Measurements from ENCODE around the gene SPA17. TPM values are rescaled to one million over a fixed set of nuclear protein-coding genes. Genes with fewer than 3 reads are reported as not detected.

SPA17 gene
- total RNA-seq, 1 donor from 2014 or later: 67.2 TPM

DNA sequence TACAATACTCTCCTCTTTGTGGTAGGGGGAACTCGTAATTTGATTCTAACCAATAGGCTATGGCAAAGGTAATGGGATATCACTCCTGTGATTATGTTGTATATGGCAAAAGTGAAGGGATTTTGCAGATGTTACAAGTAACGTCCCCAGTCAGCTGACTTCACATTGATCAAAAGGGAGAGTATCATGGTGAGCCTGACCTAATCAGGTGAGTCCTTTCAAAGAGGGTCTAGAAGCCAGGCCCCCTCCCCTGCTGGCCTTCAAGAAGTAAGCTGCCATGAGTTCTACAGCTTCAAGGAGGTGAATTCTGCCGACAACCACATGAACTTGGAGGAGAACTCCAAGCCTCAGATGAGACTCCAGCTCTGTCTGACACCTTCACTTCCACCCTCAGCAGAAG, 31.1 kb upstream of the SPA17 start:
- no peaks in the 10 kb centered on the region for H4K20me1 ChIP-seq (ENCODE audit: low read depth)
- no peak overlapping the region for H3K27ac Mint-ChIP-seq
- no peaks in the 10 kb centered on the region for H3K27me3 ChIP-seq
- no peak overlapping the region for H3K27ac ChIP-seq
- TF ChIP-seq EZH2 (IDR thresholded peaks at IDR 0.05) (no peak), EZH2phosphoT487 (IDR thresholded peaks at IDR 0.05) (no peak)
- TF ChIP-seq, protein P1, sequence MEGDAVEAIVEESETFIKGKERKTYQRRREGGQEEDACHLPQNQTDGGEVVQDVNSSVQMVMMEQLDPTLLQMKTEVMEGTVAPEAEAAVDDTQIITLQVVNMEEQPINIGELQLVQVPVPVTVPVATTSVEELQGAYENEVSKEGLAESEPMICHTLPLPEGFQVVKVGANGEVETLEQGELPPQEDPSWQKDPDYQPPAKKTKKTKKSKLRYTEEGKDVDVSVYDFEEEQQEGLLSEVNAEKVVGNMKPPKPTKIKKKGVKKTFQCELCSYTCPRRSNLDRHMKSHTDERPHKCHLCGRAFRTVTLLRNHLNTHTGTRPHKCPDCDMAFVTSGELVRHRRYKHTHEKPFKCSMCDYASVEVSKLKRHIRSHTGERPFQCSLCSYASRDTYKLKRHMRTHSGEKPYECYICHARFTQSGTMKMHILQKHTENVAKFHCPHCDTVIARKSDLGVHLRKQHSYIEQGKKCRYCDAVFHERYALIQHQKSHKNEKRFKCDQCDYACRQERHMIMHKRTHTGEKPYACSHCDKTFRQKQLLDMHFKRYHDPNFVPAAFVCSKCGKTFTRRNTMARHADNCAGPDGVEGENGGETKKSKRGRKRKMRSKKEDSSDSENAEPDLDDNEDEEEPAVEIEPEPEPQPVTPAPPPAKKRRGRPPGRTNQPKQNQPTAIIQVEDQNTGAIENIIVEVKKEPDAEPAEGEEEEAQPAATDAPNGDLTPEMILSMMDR (IDR thresholded peaks at IDR 0.05): no peak
- no peaks in the 10 kb centered on the region for H3K9me3 ChIP-seq (ENCODE audit: low read depth)
- no peaks in the 10 kb centered on the region for H3F3A ChIP-seq (ENCODE audit: low read depth)
- no peaks in the 10 kb centered on the region for H3K79me2 ChIP-seq (ENCODE audit: low read depth)
- H3K4me3 ChIP-seq: no peak overlapping the region
- H3K9ac ChIP-seq: no peak overlapping the region
- H2AFZ ChIP-seq (replicated peaks): no peak overlapping the region
- DNase-seq (ENCODE audit: low spot score): no peak
- no peaks in the 10 kb centered on the region for H3K36me3 ChIP-seq
- no peak overlapping the region for H3K4me2 ChIP-seq
- no peak overlapping the region for H3K4me3 Mint-ChIP-seq
- H3K4me1 ChIP-seq: peaks cover 3% of the 10 kb centered on the region
- no peaks in the 10 kb centered on the region for H3K9me3 Mint-ChIP-seq
- peaks cover 4% of the 10 kb centered on the region for H3K4me1 Mint-ChIP-seq
- H3K36me3 Mint-ChIP-seq: peaks cover 10% of the 10 kb centered on the region
- no peaks in the 10 kb centered on the region for H3K27me3 Mint-ChIP-seq (ENCODE audit: insufficient read depth, low read depth)

DNA sequence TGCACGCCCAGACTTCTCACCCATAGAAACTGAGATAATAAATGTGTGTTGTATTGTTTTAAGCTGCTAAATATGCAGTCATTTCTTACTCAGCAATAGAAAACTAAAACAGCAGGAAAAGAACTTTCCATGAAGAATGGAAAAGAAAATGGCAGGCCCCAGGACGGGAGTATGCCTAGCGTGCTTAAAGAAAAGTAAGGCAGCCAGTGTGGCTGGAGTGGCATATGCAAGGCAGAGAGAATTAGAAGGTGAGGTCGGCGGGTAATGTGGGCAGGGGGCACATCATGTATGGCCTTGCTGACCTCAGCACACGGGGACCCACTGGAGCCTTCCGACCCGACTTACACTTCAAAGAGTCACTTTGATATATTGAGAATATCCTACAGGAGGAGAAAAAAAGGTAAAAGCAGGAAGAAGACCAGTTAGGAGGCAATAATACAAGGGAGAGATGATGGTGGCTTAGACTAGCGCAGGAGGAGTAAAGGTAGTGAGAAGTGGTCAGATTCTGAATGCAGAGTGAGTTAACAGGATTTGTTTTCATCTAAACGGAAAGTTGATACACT, 30.6 kb upstream of the SPA17 start:
- Histone ChIP-seq H3K9ac (no peak overlapping the region), H3K27ac (no peak overlapping the region)

DNA sequence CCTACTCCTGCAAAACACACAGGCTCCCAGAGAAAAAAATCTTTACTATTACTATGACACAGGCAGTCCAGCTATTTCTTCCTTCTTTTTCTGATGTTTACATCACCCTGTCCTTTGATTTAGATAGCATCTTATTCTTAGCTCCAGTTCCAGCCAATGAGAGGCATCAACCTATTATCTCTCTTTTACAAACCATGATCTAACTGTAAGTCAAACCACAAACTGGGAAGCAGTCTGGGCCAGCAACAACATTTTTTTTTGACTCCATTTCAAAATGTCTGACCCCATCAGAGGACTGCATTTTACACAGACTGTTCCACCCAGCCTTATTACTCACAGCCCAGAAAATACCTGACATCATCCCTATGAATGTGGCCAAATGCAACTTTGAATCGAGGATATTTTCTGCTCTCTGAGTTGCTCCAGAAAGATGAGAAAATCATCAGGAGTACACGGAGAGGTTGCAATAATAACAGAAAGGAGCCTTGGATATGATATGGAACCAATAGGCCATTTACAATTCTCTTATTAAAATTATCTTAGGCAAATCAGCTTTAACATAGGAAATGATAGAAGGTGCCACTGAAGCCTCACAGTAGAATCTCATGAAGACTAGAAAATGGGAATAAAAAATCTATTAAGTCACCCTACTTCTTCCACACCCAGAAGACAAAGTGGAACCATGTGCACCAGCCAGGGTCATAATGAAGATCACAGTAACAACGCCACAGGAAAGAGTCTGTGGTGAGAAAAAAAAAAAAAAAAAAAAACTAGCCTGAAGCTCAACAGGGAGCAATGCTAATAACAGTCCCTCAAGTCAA, 29.9 kb upstream of the SPA17 start:
- no peaks in the 10 kb centered on the region for H3K9me3 Mint-ChIP-seq
- H3K4me3 Mint-ChIP-seq: no peak overlapping the region
- DNase-seq (ENCODE audit: low spot score): no peak
- no peak overlapping the region for H3K4me3 ChIP-seq
- no peaks in the 10 kb centered on the region for H3K36me3 ChIP-seq
- H3K9me3 ChIP-seq (ENCODE audit: low read depth): no peaks in the 10 kb centered on the region
- H4K20me1 ChIP-seq (ENCODE audit: low read depth): no peaks in the 10 kb centered on the region
- H3F3A ChIP-seq (ENCODE audit: low read depth): no peaks in the 10 kb centered on the region
- no peaks in the 10 kb centered on the region for H3K79me2 ChIP-seq (ENCODE audit: low read depth)
- no peaks in the 10 kb centered on the region for H3K27me3 Mint-ChIP-seq (ENCODE audit: insufficient read depth, low read depth)
- peaks cover 7% of the 10 kb centered on the region for H3K4me1 Mint-ChIP-seq
- H3K4me2 ChIP-seq: no peak overlapping the region
- TF ChIP-seq EZH2 (IDR thresholded peaks at IDR 0.05): no peak
- TF ChIP-seq, protein P1 (IDR thresholded peaks at IDR 0.05): no peak
- H3K27ac ChIP-seq: no peak overlapping the region
- no peaks in the 10 kb centered on the region for H3K27me3 ChIP-seq
- no peak overlapping the region for H3K9ac ChIP-seq
- no peak overlapping the region for H2AFZ ChIP-seq (replicated peaks)
- peaks cover 2% of the 10 kb centered on the region for H3K36me3 Mint-ChIP-seq
- H3K27ac Mint-ChIP-seq: no peak overlapping the region
- peaks cover 3% of the 10 kb centered on the region for H3K4me1 ChIP-seq

More for the DNA sequence above, 30.6 kb upstream of the SPA17 start:
- Mint-ChIP-seq H3K9me3 (no peaks in the 10 kb centered on the region), H3K36me3 (peaks cover 7% of the 10 kb centered on the region), H3K27me3 (ENCODE audit: insufficient read depth, low read depth) (no peaks in the 10 kb centered on the region), H3K4me1 (peaks cover 4% of the 10 kb centered on the region), H3K4me3 (no peak overlapping the region), H3K27ac (no peak overlapping the region)
- no peak overlapping the region for H3K4me2 ChIP-seq
- H3K79me2 ChIP-seq (ENCODE audit: low read depth): no peaks in the 10 kb centered on the region
- H2AFZ ChIP-seq (replicated peaks): no peak overlapping the region
- peaks cover 3% of the 10 kb centered on the region for H3K4me1 ChIP-seq
- no peak for TF ChIP-seq EZH2 (IDR thresholded peaks at IDR 0.05)
- no peak for TF ChIP-seq EZH2phosphoT487 (IDR thresholded peaks at IDR 0.05)
- TF ChIP-seq, protein P1 (IDR thresholded peaks at IDR 0.05): no peak
- no peaks in the 10 kb centered on the region for H3K9me3 ChIP-seq (ENCODE audit: low read depth)
- H4K20me1 ChIP-seq (ENCODE audit: low read depth): no peaks in the 10 kb centered on the region
- no peaks in the 10 kb centered on the region for H3K36me3 ChIP-seq
- no peak for DNase-seq (ENCODE audit: low spot score)
- no peaks in the 10 kb centered on the region for H3F3A ChIP-seq (ENCODE audit: low read depth)
- H3K4me3 ChIP-seq: no peak overlapping the region
- no peaks in the 10 kb centered on the region for H3K27me3 ChIP-seq
